Activated effector memory CD4-positive, alpha-beta T cell treated with anti-CD3 and anti-CD28 coated beads, Interleukin-2, amount 50 U/mL, for 16 hours (primary cell): ENCODE data around the gene PEX11B.
"Not testable (repeated sequence)": the region's sequence is repeated elsewhere in the genome, so short reads cannot be mapped to it uniquely, and the experiment has no call there.

ENCODE experiments used
- DNase-seq: peaks from one replicate; pipeline ENCODE4 v3.0.0-alpha.2; 2020

The PEX11B gene

DNA sequence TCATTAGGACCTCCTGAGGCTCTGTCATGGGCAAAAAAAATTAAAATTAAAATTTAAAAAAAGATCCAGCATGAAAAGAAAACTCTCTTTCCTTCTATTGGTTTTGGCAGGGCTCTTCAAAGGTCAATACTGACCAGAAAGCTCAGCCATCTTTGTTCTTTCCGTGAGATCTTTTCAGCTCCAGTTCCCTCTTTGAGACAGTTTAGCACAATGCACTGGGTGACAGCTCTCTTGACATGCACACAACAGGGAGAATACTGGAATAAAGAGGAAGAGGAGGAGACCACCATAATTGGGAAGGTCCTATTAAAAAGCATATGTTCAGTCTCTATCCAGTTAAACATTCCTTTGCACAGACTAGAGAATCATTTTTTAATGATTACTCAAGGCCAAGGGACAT is 33.0 kb upstream of the PEX11B start:
- DNase-seq: no peak

DNA sequence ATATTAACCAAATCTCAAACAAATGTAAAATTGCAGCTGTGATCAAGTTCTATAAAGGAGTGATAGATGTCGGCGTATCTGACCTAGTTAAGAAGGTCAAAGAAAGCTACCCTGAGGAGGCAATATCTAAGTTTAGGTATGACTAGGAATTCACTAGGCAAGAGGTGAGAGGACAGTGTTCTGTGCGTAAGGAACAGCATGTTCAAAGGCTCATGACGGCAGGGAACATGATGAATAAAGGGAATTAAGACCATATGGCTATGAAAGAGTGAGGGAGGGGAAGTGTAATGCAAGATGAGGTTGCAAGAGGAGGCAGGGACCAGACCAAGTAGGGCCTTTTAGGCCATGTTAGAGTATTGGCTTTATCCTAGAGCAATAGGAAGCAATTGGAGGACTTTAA is 30.7 kb upstream of the PEX11B start:
- DNase-seq: no peak

DNA sequence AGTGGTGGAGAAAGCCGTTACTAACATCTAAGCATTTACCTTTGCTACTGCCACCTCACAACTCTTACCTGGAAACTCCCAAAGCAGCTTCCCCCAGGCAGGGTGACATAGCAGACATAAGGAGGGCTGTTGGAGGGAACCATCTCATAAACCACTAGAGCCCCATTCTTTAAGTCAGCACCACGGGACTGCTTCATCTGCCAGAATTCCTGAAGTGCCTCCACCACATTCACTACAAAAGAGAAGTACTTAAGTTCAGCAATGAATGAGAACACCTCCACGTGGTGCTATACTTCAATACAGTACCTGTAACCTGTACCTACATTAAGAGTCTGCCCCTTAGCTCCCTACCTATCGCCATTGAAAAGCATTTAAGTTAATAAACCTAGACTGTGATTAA is 29.0 kb upstream of the PEX11B start:
- DNase-seq: no peak

DNA sequence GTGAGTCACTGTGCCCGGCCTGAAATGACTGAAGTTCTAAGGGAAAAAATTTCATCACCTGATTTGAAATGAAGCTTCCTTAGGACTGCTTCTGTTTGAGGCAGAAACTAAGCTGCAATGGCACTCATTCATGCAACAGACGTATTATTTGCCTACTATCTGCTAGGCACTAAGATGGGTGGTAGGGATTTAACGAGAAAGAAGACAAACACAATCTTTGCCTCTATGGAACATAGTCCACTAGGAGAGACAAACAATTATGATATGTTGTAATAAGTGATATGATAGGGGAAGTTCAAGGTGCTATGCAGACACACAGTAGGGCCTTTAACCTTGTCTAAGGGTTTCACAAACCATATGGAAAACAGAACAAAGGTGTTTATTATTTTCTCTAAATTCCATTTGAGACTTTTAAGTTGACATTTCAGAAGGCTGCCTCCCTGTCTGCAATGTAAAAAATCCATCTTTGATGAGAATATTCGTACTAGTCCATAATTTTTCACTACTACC is 28.0 kb upstream of the PEX11B start:
- no peak for DNase-seq

DNA sequence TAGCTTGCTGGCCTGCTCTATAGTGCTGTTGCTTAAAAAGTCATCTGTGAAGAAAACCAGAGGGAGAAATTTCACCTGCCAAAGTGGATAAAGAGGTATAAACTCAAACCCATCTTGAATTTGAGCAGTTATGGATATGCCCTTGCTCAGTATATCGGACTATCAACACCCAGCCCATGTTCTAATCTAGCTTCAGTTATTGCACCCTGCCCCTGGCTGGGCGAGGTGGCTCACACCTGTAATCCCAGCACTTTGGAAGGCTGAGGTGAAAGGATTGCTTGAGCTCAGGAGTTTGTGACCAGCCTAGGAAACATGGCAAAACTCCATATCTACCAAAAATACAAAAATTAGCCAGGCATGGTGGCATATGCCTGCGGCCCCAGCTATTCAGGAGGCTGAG is 26.0 kb upstream of the PEX11B start:
- no peak for DNase-seq

DNA sequence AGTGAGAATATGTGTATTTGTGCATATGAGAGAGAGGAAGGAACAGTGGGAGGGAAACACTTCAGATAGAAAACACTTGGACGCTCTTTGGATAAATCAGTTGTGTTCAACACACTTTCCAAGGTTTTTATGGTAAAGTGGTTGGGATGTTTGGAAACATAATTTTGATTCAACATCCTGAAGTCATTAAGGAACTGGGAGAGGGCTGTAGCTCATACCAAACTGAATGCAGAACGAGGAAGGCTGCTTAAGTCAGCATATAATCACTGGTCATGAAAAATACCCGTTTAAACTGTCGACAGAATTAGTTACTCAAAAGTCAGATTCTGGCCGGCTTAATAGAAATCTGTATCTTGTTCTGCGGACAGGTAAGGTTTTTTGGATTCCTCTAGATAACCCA is 24.4 kb upstream of the PEX11B start:
- no peak for DNase-seq

DNA sequence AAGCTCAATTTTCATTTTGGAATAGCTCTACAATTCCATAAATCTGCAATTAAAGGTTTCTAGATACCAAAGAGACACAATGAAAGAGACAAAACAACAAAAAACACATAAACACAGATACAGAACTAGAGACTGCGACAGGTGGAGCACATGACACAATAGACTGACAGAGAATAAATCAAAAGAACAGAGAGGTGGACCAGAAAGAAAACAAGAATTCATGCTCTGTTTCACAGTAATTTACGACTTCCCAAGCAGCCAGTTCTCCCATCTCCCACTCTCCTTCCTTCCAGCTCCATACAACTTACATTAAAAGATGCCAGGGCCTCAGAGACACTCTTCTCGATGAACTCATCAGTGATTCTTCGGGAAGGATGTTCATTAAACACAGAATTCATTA is 23.9 kb upstream of the PEX11B start:
- no peak for DNase-seq

DNA sequence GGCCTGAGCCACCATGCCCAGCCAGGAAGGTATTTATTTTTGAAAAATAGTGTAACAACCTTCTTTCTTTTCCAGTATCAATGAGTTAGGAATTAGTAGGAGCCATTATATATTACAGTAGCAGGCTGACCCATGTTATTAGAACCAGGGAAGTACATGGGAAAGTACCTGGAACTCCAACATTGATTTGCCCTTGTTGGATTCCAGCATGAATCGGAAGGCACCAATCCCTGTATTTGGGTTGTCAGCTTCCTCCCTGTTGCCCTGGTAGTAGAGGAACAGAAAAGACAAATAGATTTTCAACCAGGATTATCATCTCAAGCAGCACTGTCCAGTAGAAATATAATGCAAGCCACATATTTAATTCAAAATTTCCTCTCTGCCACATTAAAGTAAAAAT is 18.9 kb upstream of the PEX11B start:
- DNase-seq: no peak

DNA sequence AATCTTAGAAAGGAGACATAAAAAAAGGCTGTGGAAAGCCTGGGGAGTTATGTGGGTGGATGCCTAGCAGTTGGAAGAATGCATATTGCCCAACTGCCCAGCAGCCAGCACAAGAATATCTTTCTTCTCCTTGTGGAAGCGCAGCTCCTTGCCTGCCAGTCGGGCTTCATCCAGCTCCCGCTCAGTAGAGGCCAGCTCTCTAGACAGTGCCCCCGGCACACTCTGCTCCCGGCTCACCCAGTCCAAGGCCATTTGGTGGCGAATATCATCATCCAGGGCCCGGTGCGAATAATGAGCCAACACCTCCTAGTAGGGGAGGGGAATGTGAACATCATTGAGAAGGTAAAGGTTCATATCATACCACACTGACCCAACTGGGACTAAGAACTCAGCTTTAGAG is 17.7 kb upstream of the PEX11B start:
- DNase-seq: no peak

DNA sequence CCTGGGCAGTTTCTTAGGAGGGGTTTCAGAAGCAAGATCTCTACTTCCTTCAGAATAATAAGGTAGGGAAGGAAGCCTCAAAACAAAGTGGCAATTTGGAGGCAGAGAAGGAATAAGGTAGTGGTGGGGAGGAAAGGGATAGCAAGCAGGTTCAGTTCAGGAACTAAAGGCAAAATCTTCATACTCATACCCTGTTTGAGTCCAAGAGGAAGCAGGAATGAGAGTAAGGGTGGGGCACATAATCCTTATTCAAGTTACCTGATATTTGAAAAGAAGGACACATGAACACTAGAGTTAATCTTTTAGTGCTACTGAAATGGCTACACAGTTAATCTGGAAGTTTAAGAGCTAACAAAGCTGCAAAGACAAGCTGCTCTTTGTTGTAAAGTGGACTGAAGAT is 17.2 kb upstream of the PEX11B start:
- no peak for DNase-seq

DNA sequence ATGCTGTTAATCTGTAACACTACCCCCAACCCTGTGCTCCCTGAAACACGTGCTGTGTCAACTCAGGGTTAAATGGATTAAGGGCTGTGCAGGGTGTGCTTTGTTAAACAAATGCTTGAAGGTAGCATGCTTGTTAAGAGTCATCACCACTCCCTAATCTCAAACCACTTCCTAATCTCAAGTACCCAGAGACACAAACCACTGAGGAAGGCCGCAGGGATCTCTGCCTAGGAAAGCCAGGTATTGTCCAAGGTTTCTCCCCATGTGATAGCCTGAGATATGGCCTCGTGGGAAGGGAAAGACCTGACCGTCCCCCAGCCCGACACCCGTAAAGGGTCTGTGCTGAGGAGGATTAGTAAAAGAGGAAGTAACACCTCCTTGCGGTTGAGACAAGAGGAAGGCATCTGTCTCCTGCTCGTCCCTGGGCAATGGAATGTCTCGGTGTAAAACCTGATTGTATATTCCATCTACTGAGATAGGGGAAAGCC is 14.0 kb upstream of the PEX11B start:
- peak; percentile 71 for DNase-seq

DNA sequence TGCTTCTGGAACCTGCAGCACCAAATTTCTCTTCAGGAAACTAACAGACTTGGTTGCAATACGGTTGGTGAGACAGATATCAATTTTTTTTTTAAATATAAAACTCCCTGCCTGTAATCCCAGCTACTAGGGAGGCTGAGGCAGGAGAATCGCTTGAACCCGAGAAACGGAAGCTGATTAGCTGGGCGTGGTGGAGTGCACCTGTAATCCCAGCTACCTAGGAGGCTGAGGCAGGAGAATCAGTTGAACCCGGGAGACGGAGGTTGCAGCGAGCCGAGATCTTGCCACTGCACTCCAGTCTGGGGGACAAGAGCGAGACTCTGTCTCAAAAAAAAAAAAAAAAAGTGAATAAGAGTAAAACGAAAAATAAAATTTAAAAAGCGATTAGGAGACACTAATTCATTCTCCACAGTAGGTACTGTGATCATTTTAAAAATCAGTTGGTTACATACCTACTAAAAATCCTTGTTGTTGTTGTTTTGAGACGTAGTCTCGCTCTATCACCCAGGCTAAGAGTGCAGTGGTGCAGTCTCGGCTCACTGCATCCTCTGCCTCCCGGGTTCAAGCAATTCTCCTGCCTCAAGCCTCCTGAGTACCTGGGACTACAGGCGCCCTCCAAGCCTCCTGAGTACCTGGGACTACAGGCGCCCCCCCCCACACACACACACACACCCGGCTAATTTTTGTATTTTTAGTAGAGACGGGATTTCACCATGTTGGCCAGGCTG is 9.6 kb upstream of the PEX11B start:
- no peak for DNase-seq

DNA sequence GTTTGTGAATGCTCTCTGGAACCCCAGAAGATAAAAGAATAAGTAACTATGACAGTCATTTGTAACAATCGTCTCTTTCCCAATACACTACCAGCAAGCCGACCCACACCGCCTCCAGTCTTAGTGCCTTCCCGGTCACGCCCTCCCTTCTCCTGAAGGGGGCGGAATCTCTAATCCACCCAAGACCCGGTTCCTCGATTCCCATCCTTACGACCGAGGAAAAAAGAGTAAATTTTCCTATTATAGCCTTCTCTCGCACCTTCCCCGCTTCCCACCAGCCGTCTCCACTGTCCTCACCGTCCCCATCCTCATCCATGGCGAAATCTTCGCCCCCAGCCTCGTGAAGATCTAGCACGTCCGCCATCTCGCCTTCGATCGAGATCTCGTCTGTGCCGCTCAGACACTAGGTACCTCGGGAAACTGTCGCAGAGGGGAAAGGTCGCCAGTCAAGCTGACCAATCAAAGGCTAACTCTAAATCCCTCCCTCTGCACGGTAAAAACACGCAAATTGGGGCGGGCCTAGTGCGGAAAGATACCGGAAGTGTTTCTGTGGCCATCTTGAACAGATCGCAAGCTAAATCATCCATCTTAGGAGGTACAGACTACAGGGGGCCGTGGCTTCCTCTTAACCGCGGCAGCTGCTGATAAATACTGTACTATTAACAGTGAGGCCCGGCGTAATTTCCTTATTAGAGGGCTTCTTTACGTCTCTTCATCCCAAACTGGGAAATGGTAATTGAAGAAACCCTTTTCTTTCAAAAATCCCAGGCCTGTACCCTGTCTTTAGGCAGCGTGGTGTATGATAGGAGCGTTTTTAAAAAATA is 8.8 kb upstream of the PEX11B start, which contains the start of gene RBM8A:
Gene RBM8A (minus strand): TSS at position 422 of the 824 bp plus-strand sequence. CDS start 58 bp downstream, at position 364.
- DNase-seq: peak; percentile 97

DNA sequence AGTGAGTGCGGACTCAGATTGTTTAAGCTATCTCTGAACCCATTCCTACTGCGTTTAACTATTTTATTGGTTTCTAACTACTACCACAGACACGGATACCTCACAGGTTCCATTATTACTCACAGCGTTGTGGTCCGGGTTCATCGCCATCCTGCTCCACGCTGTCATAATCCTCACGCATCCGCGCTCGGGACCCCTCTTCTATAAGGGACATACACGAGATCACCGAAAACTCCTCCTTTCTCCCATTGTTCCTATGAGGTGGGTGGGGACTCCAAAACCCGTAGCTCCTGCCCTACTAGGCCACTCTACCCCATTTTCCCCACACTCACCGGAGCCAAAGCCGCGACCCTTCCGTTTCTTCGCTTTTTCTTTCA is 8.2 kb upstream of the PEX11B start:
- DNase-seq: peak; percentile 82

DNA sequence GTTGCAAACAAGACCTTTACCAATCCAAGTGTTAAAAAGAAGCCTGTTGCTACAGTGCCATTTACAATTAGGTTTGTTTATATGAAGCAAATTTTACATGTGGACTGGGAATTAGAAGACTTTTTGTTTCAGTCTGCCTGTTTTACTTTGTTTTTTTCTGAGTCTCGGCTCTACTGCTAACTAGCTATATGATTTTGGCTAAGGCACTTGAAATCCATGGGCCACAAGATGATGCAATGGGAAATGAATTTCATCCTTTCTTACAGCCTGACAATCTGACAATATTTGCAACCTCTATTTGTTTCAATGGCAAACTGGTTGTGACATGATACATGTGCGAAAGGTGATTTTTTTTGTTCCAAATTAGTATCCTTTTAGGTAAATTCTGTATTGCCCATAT is 3.7 kb upstream of the PEX11B start:
- no peak for DNase-seq

DNA sequence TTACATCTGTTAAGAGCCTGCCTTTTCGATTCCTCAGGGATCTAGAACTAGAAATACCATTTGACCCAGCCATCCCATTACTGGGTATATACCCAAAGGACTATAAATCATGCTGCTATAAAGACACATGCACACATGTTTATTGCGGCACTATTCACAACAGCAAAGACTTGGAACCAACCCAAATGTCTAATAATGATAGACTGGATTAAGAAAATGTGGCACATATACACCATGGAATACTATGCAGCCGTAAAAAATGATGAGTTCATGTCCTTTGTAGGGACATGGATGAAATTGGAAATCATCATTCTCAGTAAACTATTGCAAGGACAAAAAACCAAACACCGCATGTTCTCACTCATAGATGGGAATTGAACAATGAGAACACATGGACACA is 1.8 kb upstream of the PEX11B start:
- DNase-seq: not testable (repeated sequence)

DNA sequence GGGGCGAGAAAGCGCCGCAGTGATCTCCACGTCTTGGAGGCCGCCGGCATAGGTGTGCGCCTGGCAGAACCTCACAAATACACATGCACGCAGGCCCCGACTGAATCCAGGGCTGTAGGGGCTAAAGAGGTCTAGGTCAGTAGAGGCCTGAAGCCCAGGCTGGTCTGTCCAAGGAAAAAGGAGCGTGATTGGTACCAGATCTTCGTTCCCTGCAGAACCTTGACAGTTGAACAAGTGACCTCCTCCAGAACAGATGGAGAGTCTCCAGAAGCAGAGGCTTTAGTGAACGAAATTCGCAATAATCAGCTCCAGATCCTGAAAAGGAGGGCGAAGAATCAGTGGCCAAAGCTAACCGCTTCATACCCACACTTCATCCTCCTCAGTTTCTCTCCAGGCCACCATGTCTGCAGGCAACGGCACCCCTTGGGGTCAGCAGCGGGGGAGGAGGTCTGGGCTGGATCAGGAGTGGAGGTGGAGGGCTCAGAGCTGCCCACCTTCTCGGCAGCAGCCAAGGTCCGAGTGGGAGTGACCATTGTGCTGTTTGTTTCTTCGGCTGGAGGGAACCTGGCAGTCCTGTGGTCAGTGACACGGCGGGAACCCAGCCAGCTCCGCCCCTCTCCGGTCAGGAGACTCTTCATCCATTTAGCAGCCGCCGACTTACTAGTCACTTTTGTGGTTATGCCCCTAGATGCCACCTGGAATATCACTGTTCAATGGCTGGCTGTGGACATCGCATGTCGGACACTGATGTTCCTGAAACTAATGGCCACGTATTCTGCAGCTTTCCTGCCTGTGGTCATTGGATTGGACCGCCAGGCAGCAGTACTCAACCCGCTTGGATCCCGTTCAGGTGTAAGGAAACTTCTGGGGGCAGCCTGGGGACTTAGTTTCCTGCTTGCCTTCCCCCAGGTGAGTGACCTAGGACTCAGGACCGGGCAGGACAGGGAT is 749 bp upstream of the PEX11B start:
- peak; percentile 68 for DNase-seq

DNA sequence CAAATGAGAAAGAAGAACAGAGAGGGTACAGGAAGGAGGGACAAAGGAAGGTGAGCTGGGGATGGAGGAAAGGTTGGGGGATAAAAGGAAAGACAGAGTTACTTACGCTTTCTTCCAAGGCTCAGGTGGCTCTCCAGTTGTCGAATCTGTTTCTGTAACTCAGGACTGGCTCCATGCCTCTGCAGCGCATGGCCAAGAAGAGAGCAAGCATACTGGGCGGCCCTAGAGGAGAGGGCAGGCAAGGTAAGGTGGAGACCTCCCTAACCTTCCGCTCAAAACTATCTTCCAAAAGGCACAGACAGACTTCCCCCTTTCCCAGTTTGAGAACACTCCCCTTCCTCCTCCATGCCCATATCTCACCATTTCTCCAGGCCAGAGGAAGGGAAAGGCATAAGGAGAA is 922 bp downstream of the PEX11B start:
- DNase-seq: no peak

DNA sequence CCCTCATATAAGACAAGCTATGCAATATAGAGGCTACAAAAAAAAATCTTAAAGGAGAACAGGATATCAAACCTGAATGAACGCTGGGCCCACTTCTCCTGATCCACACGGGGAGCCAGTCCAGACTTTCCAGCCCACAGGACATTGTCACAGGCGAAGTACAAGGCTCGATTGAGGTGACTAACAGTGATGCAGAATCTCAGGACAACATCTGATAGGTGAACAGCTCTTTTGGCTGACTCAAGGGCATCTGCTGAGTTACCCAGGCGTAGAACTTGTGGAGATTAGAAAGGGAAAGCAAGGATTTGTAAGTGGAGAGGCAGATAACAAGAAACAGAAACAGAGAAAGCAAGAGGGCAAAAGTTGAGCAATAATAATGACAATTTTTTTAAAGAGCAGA is 1.8 kb downstream of the PEX11B start:
- DNase-seq: no peak

DNA sequence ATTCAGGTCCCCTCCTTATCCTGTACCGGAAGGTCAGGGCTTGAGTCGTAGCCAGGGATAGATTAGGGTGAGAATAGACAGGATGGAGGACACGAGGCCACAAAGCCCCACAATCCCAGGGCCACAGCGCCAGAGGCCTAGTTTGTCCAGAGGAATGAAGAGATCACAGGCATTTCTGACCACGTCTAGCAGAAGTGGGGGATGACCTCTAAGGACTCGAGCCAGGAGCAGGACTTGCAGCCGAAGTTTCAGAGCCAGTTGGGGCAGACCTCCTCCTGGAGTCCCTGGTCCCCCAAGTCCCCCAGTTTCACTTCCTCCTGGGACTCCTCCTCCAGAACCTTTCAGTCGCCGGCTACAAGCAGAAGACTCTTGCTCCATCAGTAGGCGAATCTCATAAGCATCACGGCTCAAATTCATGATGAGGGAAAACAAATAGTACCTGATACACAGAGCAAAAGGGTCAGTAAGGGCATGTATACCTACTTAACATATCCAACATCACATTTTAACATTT is 6.3 kb downstream of the PEX11B start:
- no peak for DNase-seq

DNA sequence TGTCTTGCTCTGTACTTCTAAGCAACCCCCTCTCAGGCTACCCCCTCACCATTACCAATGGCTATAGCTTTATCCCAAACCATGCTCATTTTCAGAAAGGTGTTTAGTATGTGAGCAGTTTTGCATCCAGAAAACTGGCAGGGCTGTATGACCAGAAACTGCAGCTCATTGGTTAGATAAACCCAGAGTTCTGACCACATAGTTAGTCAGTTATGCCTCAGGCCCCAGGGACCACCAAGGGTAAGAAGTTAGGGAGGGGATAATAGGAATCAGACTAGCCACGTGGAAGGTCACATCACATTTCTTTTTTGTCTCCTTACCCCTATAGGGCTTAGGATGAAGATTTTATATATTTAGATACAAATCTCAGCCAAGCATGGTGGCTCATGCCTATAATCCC is 9.9 kb downstream of the PEX11B start:
- DNase-seq: no peak

DNA sequence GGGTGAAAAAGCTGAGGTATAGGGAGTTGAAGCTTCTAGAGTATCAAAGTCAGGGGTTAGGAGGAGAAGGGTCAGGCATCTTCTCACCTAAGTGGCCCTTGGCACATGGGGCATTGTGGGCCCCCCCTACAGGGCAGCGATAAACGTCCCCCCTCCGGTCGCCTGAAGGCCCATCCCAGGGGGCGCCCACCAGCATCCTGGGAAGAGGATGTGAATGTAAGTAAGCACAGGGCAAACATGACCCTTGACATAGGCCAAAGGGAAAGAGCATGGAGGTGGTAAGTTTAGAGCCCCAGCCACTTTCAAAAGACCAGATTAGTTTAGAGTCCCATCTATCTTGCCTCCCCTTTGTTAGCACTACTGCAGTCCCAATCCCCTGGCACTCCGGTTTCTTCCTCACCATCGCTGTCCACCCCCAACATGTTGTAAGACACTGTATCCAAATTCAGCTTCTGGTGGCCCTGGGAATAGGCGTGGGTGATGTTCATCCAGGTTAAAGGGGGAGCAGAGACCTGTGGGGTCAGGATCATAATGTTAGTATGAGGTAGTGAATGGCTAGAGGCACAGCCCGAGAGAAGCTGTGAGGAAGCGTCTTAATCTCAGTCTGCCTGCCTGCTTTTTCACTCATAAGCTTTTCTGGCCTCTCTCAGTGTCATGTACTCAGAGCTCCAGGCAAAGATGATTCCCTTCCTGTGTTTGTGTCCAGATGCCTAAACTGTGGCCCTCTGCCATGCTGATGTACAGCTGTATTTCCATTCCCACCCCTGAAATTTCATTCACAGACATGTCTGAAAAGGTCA is 11.4 kb downstream of the PEX11B start:
- no peak for DNase-seq
